Measurements from ENCODE around the gene SH3BP1.
"Not testable (repeated sequence)": the region's sequence is repeated elsewhere in the genome, so short reads cannot be mapped to it uniquely, and the experiment has no call there.

The SH3BP1 gene

GRCh38 chr22:37680191-37680851 is 40.9 kb downstream of the SH3BP1 start:
- DNase-seq: no peak

- no peak for DNase-seq
Observed at GRCh38 chr22:37681001-37681424, 41.5 kb downstream of the SH3BP1 start.

GRCh38 chr22:37681556-37682049 is 42.1 kb downstream of the SH3BP1 start:
- DNase-seq: peak; percentile 71

- DNase-seq: no peak
Observed at GRCh38 chr22:37684803-37685615, 45.5 kb downstream of the SH3BP1 start.

- peak; percentile 82 for DNase-seq
Observed at GRCh38 chr22:37686002-37686982, 46.8 kb downstream of the SH3BP1 start, which contains the start of gene NOL12. NOL12 (plus strand) TSS chr22:37686343; CDS start chr22:37686393, 50 bp downstream.

- no peak for DNase-seq
Observed at GRCh38 chr22:37690407-37690806, 50.9 kb downstream of the SH3BP1 start.

- DNase-seq: no peak
Observed at GRCh38 chr22:37690901-37691504, 51.5 kb downstream of the SH3BP1 start.

- no peak for DNase-seq
Observed at GRCh38 chr22:37692627-37693285, 53.3 kb downstream of the SH3BP1 start.

GRCh38 chr22:37694131-37694530 is 54.7 kb downstream of the SH3BP1 start:
- DNase-seq: not testable (repeated sequence)

GRCh38 chr22:37696260-37696656 is 56.8 kb downstream of the SH3BP1 start:
- DNase-seq: not testable (repeated sequence)

GRCh38 chr22:37696657-37697537 is 57.4 kb downstream of the SH3BP1 start, which contains the start of gene TRIOBP:
TRIOBP (plus strand) TSS chr22:37697048; CDS start chr22:37701366, 4,318 bp downstream.
- DNase-seq: peak; percentile 88

- DNase-seq: no peak
Observed at GRCh38 chr22:37697538-37697835, 58.0 kb downstream of the SH3BP1 start.

- peak; percentile 86 for DNase-seq
Observed at GRCh38 chr22:37701141-37701786, 61.8 kb downstream of the SH3BP1 start.

GRCh38 chr22:37703906-37704305 is 64.4 kb downstream of the SH3BP1 start:
- DNase-seq: no peak

GRCh38 chr22:37704645-37705044 is 65.2 kb downstream of the SH3BP1 start:
- DNase-seq: no peak

- no peak for DNase-seq
Observed at GRCh38 chr22:37705205-37705604, 65.7 kb downstream of the SH3BP1 start.
